Measurements from ENCODE around the gene VAT1L. TPM values are rescaled to one million over a fixed set of nuclear protein-coding genes. Genes with fewer than 3 reads are reported as not detected.

The VAT1L gene
- total and polyA plus RNA-seq, 2 donors (not counting 3 experiments of a cell fraction or from before 2014, with no cell fraction given) = 0.46 to 1.5 TPM

DNA sequence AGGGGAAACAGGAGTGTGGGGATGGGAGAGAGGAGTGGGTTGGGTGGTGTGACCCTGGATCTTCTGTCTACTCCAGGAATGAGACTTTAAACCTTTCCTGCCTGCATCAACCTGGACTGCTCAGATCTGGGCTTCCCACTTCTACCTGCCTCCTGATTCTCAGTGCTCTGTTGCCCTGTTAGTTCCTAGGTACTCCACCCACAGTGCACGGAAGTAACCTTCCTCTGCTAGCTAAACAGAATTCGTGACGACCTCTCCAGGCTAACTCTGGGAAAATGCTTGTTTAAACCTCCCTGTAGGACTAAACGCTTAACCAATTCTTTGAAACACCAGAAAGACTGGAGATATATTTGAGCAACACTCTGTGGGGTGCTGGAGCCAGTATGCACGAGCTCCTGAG lies 150.5 kb downstream of the VAT1L start:
- Histone ChIP-seq H4K20me1 (replicated peaks; ENCODE audit: control insufficient read depth, extremely low read depth, insufficient read depth, low read length) (no peaks in the 10 kb centered on the region), H3K4me2 (ENCODE audit: insufficient read depth, low read length) (no peak overlapping the region), H3K27me3 (ENCODE audit: control insufficient read depth in 2 of 2, insufficient read depth in 2 of 2, low read length in 2 of 2) (no peaks in the 10 kb centered on the region), H3K9me1 (replicated peaks; ENCODE audit: control insufficient read depth, extremely low read depth, insufficient read depth, low read length) (no peaks in the 10 kb centered on the region), H2AFZ (ENCODE audit: low read depth, low read length) (no peak overlapping the region), H3K4me3 (replicated peaks in 1 of 3; ENCODE audit: insufficient read depth in 1 of 3, low read depth in 1 of 3, low read length in 3 of 3) (no peak overlapping the region), H3K36me3 (ENCODE audit: control insufficient read depth in 2 of 2, extremely low read depth in 1 of 2, insufficient read depth in 2 of 2, low read length in 2 of 2) (no peaks in the 10 kb centered on the region), H3K9ac (replicated peaks; ENCODE audit: extremely low read depth, insufficient read depth, low read length) (no peak overlapping the region), H3K4me1 (ENCODE audit: control insufficient read depth, extremely low read depth, insufficient read depth, low read length) (no peaks in the 10 kb centered on the region), H3K79me2 (ENCODE audit: control insufficient read depth, insufficient read depth, low read length) (no peaks in the 10 kb centered on the region), H3K9me3 (replicated peaks; ENCODE audit: control insufficient read depth, insufficient read depth, low read length) (no peaks in the 10 kb centered on the region), H3K27ac (ENCODE audit: insufficient read depth, low read depth, low read length) (no peak overlapping the region)
- ChIA-PET POLR2A (no interaction called here), CTCF (interaction anchor here (0.6 to 1.6 kb wide), 3 partner anchors 13 to 105 kb away, joined by 3 to 9 read pairs (median 4); no protein-coding TSS in a partner anchor)
- DNase-seq (ENCODE audit: low read depth, low spot score) (no peak), FAIRE-seq (no peak)
- no TSS peak for BruUV-seq (replicated peaks)
- no peak for TF ChIP-seq FOS (IDR thresholded peaks at IDR 0.05; ENCODE audit: borderline replicate concordance, insufficient read depth, low read length)
- TF ChIP-seq GATA2 (IDR thresholded peaks at IDR 0.05; ENCODE audit: insufficient read depth, insufficient read length, low read depth, low read length) = no peak
- no peak for TF ChIP-seq JUN (IDR thresholded peaks at IDR 0.05; ENCODE audit: borderline replicate concordance, insufficient read depth, insufficient read length, low read depth)
- no peak for TF ChIP-seq MYC (IDR thresholded peaks at IDR 0.05; ENCODE audit: low read depth, low read length)
- TF ChIP-seq EZH2 (IDR thresholded peaks at IDR 0.05; ENCODE audit: borderline replicate concordance, low read depth, low read length, severe bottlenecking) = no peak
- TF ChIP-seq MAX (IDR thresholded peaks at IDR 0.05; ENCODE audit: insufficient read depth, insufficient read length) = no peak
- TF ChIP-seq POLR2A (IDR thresholded peaks at IDR 0.05; ENCODE audit: low read depth, low read length) = no peak
- no peak for TF ChIP-seq POLR2AphosphoS5 (IDR thresholded peaks at IDR 0.05; ENCODE audit: insufficient read depth, low read depth, low read length)
- TF ChIP-seq CTCF (IDR thresholded peaks at IDR 0.05; ENCODE audit: extremely low read depth in 1 of 2, insufficient read depth in 1 of 2, low read depth in 1 of 2, low read length in 2 of 2) = no peak
- dilution Hi-C loops (cut with MboI; ENCODE audit: extremely low pct_ligation_motif_present, low sequenced_read_pairs) (no loop called here), intact Hi-C loops (cut with micrococcal nuclease) (no loop called here)
